Lower leg skin (tissue), 3 donors: ENCODE data around the gene CLIP4.

Experiments
- CTCF ChIP-seq, 3 donors: fragments of 450-650 bp; IDR thresholded peaks; one replicate each; pipeline ENCODE4 v1.5.1; 2016; ENCODE audit warnings: antibody characterized with exemption in 3 of 3, mild to moderate bottlenecking in 3 of 3, moderate library complexity in 2 of 3
- POLR2A ChIP-seq, 2 donors: fragments of 450-650 bp; IDR thresholded peaks; one replicate each; pipeline ENCODE4 v1.6.1; 2016 to 2017; ENCODE audit warnings: antibody characterized with exemption in 2 of 2, mild to moderate bottlenecking in 1 of 2, moderate library complexity in 1 of 2

GRCh38 chr2:29124504-29124903 is 9.3 kb downstream of the CLIP4 start:
- TF ChIP-seq CTCF (IDR thresholded peaks at IDR 0.05) = no peak
- TF ChIP-seq POLR2A (IDR thresholded peaks at IDR 0.05) = no peak
